GM19372 (cell line): Measurements from ENCODE around the gene RPS6KA2.
"Not testable (repeated sequence)": the region's sequence is repeated elsewhere in the genome, so short reads cannot be mapped to it uniquely, and the experiment has no call there.

Experiments
- ATAC-seq: cut with Tn5 transposase; IDR thresholded peaks from one replicate; pipeline ENCODE4 v1.9.1; 2021; ENCODE audit warnings: mild to moderate bottlenecking, low read depth, moderate library complexity; ENCODE audit not compliant: unreplicated experiment

RPS6KA2 gene

GRCh38 chr6:166636191-166636933 is 9.3 kb upstream of the RPS6KA2 start:
- no peak for ATAC-seq

DNA sequence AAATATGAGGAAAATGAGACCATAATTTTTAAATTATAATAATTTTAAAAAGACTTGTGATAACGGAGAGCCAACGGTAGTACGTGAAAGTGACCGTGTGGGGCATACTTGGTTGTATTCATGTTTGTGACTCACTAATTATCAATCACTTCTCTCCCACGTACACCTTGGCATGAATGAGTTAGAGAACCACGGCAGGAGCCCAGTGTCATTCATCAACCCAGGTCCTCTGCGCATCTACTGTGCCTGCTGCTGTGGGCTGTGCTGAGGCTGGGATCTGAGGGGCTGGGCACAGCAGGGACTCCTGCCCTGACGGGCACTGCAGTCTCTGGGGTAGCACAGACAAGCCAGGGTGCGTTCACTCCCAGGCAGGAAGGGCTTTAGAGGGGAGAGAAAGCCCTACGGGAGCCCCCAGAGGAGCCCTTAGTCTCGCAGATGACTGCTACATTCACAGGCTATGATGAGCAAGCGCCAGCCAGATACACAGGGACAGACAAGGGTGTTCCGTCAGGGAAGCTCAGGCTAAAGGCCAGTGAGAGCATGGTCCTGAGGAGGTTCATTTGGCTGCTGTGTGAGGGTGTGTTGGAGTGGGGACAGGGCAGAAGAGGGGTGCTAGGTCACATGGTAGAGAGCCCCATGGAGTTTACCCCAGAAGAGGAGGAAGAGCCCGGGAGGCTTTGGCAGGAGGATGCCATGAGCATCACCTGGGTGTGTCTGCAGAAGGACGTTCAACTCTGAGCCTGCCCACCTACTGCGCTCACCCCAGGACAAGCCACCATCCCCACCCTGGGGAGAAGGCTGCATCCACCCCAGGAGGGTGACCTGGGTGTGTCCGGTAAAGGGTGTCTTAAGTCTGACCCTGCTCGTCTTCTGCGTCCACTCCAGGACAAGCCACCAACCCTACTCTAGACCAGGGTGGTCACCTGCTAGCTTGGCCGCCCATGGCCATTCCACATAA is 8.2 kb upstream of the RPS6KA2 start:
- no peak for ATAC-seq

GRCh38 chr6:166634581-166634980 is 7.5 kb upstream of the RPS6KA2 start:
- ATAC-seq = not testable (repeated sequence)

DNA sequence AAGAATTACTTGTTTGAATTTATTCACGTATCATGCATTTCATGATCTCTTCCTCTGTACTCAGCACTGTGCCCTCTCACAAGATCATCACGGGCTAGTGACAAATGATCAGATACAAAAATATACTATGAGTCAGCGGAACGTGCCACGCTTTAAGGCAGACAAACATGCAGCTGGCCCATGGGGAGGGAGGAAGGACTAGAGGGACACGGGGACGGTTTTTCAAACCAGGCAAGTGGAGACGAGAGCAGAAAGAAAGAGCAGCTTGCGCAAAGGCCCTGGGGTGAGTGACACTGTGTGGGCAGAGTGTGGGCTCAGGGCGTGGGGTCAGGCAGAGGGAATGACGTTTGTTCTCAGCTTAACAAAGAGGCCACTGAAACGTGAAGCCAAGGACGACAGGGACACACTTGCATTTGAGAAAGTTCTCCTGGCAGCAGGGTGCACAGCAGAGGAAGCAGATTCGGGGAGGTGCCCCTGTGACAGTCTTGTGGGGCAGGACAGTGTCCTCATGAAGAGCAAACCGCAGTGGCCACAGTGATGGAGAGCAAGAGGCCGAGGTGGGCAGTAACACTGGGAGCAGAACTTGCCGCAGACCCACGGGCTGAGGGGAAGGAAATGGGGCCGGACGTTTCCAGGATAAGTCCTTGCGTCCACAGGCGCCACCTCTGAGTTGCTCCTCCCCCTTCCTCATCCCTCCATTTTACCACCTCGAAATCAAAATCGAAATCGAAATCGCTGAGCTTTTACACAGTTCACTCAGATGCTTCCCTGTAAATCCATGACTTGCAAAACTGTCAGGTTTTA is 6.9 kb upstream of the RPS6KA2 start:
- ATAC-seq = no peak

- no peak for ATAC-seq
These were observed 5.7 kb upstream of the RPS6KA2 start for GRCh38 chr6:166632731-166633130.

DNA sequence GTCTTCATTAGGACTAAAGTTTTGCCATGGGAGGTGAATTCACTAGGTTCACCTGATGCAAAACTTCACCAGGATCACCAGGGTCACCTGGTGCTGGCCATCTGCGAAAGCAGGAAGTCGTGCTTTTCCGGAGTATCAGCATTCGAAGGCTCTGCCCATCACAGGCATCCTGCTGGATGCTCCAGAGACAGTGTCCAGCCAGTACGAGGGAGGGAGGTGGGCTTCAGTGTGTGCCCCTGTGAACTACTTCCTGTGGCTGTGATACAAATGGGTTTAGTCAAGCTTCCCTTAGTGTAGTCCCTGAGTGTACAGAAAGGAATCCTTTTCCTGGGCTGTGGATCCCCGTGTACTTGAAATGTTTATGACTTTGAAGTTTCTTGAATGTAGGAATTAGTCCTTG is 3.4 kb upstream of the RPS6KA2 start:
- no peak for ATAC-seq

DNA sequence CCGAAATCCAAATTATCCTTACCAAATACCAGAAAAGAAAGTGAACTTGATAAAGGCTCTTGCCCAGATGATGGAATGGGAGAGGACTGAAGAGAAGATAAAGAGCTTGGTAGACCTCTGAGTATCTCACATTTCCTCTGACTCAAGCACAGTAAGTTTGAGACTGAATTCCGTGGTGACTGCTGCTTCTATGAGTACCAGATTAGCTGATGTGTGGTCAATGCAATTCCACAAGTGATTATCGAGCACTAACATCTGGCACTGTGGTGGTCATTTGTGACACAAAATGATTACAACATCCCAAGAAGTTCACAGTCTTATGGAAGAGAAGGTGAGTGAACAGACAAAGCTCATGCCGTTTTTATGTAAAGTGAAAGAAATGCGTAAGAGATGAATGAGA is 2.6 kb upstream of the RPS6KA2 start:
- ATAC-seq = no peak

DNA sequence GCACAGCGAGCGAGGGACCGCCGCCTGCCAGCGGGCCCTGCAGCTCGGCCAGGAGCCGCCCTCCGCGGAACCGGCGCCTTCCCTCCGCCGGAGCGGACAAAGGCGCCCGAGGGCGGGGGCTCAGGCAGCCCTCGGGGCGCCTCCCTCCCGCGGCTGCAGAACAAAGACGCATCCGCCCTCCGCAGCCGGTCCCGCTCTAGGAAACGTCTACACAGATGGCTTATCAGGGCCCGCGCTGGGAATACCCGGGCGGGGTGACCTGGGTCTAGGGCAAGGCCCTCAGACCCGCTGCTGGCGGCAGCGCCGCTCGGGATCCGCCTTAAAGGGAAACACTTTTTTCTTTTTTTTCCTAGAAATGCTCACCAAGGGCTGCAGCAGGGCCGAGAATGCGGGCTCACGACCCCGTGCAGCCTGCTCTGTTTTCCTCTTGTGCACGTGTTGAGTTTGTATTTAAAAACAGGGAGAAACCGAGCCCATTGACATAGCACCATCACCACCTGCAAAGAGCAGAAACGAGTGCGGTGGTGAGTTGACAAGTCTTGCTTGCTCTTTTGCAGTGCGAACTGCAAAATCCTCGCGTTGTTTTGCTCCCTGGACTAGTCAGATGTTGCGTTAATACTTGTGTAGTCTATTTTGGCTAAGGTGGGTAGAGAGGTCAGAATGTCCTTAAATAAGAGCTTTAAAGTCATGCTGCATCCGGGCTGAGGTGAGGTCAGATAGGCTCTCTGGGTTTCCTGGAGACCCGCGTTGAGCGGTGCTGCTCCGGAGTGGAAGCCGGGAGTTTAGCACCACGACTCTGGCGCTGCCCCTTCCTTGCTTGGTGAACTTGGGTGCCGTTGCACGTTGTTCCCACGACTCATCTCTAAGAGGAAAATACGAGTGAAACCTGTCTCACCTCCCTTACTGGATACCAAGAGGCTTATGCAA is 1.1 kb upstream of the RPS6KA2 start:
- ATAC-seq = peak; percentile 26

DNA sequence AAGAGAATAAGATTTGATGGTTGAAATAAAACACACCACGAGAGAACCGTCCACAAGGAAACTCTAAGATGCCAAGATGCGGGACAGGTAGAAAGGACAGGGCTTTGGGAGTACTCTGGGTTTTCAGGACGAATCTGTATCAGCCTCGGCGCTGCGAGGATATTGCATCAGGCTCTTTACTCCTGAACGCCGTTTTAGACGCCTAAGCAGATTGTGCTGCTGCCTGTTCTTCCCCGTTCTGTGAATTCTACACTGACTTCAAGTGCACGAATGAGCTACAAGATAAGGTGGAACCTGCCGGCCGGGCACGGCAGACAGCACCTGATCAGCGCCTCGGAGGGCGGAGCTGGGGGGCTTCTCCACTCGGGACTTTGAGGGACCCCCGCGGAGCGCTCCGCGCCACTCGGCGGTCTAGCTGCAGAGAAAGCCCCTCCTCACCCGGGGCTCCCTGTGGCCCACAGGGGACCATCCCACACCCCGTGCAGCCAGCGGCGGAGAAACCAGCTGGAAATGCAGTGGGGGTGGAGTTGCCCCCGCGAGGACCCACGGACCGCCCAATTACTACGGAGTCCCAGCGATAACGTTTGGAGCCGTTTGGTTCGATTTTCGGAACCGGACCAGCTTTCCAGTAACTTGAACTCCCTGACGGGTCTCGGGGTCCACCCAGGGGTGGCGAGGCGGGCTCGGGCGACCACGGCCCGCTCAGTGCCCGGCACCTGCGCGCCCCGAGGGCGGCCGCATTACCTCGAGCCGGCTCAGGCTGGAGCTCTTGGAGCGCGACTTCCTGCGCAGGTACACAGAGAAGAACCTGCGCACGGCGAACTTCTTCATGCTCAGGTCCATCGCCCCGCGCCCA is 646 bp downstream of the RPS6KA2 start:
- ATAC-seq = peak; percentile 4

DNA sequence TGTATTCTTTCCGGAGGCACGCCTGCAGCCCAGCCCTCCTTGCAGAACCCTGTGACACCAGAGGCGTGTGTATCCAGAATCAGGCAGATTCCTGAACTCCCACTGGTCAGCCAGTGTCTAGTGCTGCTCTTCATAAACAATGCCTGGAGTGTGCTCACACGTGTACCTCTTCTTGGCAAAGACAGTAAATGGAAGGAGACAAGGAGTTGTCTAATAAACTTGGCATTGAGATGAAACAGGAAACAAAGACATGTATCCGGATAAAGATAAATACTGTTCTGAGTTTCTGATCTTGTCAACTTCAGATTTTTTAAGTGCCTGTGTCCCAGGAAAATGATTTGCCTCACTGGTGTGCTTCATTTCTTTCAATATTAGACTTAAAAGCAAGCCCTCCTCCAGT is 1.7 kb downstream of the RPS6KA2 start:
- no peak for ATAC-seq

DNA sequence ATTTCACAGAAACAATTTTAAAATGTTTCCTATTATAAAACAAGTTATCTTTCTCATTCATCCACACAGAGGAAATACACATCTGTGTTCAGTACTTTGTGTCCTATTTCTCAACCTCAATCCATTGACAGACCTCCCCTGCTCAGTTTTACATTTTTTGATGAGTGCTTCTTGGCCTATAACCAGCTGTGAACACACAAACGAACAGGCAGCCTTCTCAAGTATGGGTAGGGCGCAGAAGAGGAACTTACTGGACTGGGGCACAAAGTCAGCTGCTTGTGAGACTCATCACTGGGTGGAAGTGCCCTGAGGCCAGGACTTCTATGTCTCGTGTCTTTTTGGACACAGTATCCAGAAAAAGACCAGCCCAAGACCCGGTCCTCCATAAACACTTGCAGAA is 2.8 kb downstream of the RPS6KA2 start:
- no peak for ATAC-seq

GRCh38 chr6:166623318-166623717 is 3.7 kb downstream of the RPS6KA2 start:
- no peak for ATAC-seq

DNA sequence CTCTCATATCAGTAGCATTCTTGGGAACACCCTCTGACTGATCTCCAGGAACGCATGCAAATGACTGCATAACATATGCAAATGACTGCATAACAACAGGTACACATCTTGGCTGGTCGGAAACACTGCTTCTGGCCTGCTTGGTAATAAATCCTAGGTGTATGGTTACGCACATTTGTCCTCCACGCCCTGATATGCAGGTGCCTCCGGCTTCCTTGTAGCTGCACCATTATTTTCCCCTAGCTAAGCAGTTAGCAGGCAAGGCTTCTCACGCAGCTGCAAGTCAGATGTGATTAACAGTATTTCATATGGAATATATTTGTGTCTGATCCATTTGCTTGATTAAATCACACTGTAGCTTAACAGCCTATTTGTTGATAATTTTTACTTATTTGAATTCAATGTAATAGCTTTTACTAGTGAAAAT is 5.9 kb downstream of the RPS6KA2 start:
- ATAC-seq = no peak

DNA sequence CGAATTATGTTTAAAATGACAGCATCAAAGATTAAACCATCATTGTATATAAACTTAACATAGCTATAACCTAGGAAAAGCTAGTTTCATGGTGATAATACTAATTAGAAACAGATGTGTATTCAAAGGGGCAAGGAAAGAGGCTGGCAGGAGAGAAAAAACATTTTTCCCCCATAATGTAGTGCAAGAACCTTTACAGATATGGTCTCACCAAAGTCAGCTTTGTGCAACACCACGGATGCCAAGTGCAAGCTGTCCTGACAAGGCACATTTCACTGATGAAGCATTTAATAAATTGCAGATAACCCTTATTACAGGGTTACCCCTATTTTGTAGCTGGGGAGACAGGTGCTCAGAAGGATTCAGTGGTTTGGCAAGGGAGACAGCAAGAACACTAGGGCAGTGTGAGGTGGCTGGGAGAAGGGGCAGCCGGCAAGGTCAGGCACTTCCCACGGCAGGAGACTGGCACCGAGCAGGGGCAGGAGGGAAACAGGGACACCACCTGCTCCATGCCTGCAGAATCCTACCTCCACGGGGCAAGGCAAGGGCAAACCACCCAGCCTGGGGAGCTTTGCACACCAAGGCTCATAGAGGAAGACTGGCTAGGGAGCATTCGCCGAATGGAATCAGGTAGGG is 6.5 kb downstream of the RPS6KA2 start:
- ATAC-seq = no peak

GRCh38 chr6:166619912-166620311 is 7.1 kb downstream of the RPS6KA2 start:
- ATAC-seq = no peak

GRCh38 chr6:166618866-166619761 is 7.9 kb downstream of the RPS6KA2 start:
- ATAC-seq = no peak

GRCh38 chr6:166618251-166618650 is 8.8 kb downstream of the RPS6KA2 start:
- no peak for ATAC-seq
